ENCODE results near the gene CCL17. TPM values are rescaled to one million over a fixed set of nuclear protein-coding genes. Genes with fewer than 3 reads are reported as not detected.
A peak's percentile ranks its signal among the peaks of the same experiment; 100 is the strongest.

The CCL17 gene
- not detected in 2 replicates for total RNA-seq (2011; cell fraction: chromatin; rRNA removed; ENCODE audit: low replicate concordance)
- not detected in 2 replicates for total RNA-seq (2011; cell fraction: nucleolus; rRNA removed)
- total RNA-seq (2011; cell fraction: nucleoplasm; rRNA removed): not detected in 2 replicates
- not detected in 2 replicates for total RNA-seq (2014; rRNA removed)
- not detected in 2 replicates for total RNA-seq (2014; rRNA removed; fragmentation: Illumina TruSeq; extraction: Trizol)
- not detected in 2 replicates for total RNA-seq (2015; rRNA removed; fragmentation: Illumina TruSeq; extraction: Trizol)
- not detected in 2 replicates for total RNA-seq (2021)
- not detected in 2 replicates for polyA plus RNA-seq (2011; rRNA removed)
- polyA plus RNA-seq (2011; cell fraction: cytosol; rRNA removed): not detected in 2 replicates
- not detected in 2 replicates for polyA plus RNA-seq (2011; cell fraction: nucleus; rRNA removed)
- not detected in 2 replicates for polyA plus RNA-seq (2012)
- not detected in 2 replicates for polyA plus RNA-seq (2014; fragmentation: Illumina TruSeq; extraction: Trizol)
- not detected for polyA plus RNA-seq (2014; fragmentation: Nextera tagmentation; extraction: Ambion mirVana)
- polyA plus RNA-seq (2014; rRNA removed): not detected in 2 replicates
- not detected in 2 replicates for polyA minus RNA-seq (2011; rRNA and poly(A)+ RNA removed)
- not detected in 2 replicates for polyA minus RNA-seq (2011; cell fraction: cytosol; rRNA and poly(A)+ RNA removed)
- polyA minus RNA-seq (2011; cell fraction: nucleus; rRNA and poly(A)+ RNA removed): not detected in 2 replicates
- not detected for Bru-seq, nascent RNA
- BruChase-seq, experiment 1, labeled RNA remaining after a 2-hour chase: not detected
- not detected for BruChase-seq, experiment 2, labeled RNA remaining after a 6-hour chase
- long read RNA-seq, experiment 1: 0 reads
- long read RNA-seq, experiment 2: 0 reads
- long read RNA-seq, experiment 3: 0 reads

- H2AFZ ChIP-seq (ENCODE audit: low read depth, low read length): no peak within 1 kb of the TSS
- ATAC-seq: no peak
Measured at GRCh38 chr16:57403965-57404817, at the start of gene CCL17. TSS of gene CCL17 (plus strand) at chr16:57404767. CDS start at chr16:57413933, 9,166 bp downstream.

More at GRCh38 chr16:57403965-57404817, at the start of gene CCL17:
- Histone ChIP-seq H3K27ac (ENCODE audit: extremely low read depth, low read depth, low read length) (no peak within 1 kb of the TSS), H3K4me2 (ENCODE audit: insufficient read depth, low read length) (no peak within 1 kb of the TSS), H3K4me1 (replicated peaks in 1 of 2; ENCODE audit: control insufficient read depth in 2 of 2, insufficient read depth in 2 of 2, low read length in 2 of 2) (no peaks in the 10 kb centered on the region), H3K9ac (ENCODE audit: insufficient read depth in 1 of 2, low read depth in 2 of 2, low read length in 2 of 2) (peak within 1 kb of the TSS in 1 of 2 experiments; percentile 50; a peak in 1 of 4 replicates), H3K9me1 (ENCODE audit: control insufficient read depth, insufficient read depth, low read length) (no peaks in the 10 kb centered on the region), H4K20me1 (replicated peaks; ENCODE audit: control insufficient read depth, insufficient read depth, low read length) (no peaks in the 10 kb centered on the region), H3K36me3 (ENCODE audit: control insufficient read depth, insufficient read depth, low read length) (no peaks in the 10 kb centered on the region), H3K4me3 (no peak within 1 kb of the TSS), H3K79me2 (ENCODE audit: control insufficient read depth, insufficient read depth, low read length) (no peaks in the 10 kb centered on the region), H3K9me3 (replicated peaks; ENCODE audit: control insufficient read depth, insufficient read depth, low read depth, low read length) (no peaks in the 10 kb centered on the region), H3K27me3 (ENCODE audit: control insufficient read depth in 2 of 2, insufficient read depth in 2 of 2, low read length in 2 of 2) (peaks cover 0 to 40% of the 10 kb centered on the region in 2 experiments; a peak in 3 of 5 replicates)
- intact Hi-C loops (cut with micrococcal nuclease): no loop called here
- no TSS peak for BruUV-seq (replicated peaks)
- FAIRE-seq (no peak), DNase-seq (ENCODE audit: extremely low read depth in 1 of 4, low spot score in 3 of 4) (no peak)
- TF ChIP-seq ZFP36 (IDR thresholded peaks at IDR 0.05; ENCODE audit: low read depth, low read length, partially characterized antibody) (no peak), TRIM28 (IDR thresholded peaks at IDR 0.05) (no peak), MCM2 (IDR thresholded peaks at IDR 0.05; ENCODE audit: low read depth) (no peak), CBX5 (IDR thresholded peaks at IDR 0.05; ENCODE audit: borderline replicate concordance, low read depth) (no peak), ZKSCAN8 (CRISPR knock-in tag; IDR thresholded peaks at IDR 0.05) (no peak)
- 1% methylated on average over 17 of the region's 17 CpGs for WGBS (ENCODE audit: insufficient coverage, low coverage, missing lambda C conversion rate)
- POLR2A ChIA-PET: interaction anchor here (1.3 kb wide), 1 partner anchor 9 kb away, joined by 5 read pairs; no protein-coding TSS in a partner anchor
- CTCF ChIA-PET (ENCODE audit: low intra/inter-chr PET ratio): no interaction called here
- in situ Hi-C loops (cut with MboI): no loop called here
